HG03097 (cell line): ENCODE data around the gene ATP9A.
"Not testable (repeated sequence)": the region's sequence is repeated elsewhere in the genome, so short reads cannot be mapped to it uniquely, and the experiment has no call there.

ENCODE experiments used
- ATAC-seq: cut with Tn5 transposase; IDR thresholded peaks from one replicate; pipeline ENCODE4 v1.9.1; 2021; ENCODE audit not compliant: unreplicated experiment, low FRiP score

Gene ATP9A

DNA sequence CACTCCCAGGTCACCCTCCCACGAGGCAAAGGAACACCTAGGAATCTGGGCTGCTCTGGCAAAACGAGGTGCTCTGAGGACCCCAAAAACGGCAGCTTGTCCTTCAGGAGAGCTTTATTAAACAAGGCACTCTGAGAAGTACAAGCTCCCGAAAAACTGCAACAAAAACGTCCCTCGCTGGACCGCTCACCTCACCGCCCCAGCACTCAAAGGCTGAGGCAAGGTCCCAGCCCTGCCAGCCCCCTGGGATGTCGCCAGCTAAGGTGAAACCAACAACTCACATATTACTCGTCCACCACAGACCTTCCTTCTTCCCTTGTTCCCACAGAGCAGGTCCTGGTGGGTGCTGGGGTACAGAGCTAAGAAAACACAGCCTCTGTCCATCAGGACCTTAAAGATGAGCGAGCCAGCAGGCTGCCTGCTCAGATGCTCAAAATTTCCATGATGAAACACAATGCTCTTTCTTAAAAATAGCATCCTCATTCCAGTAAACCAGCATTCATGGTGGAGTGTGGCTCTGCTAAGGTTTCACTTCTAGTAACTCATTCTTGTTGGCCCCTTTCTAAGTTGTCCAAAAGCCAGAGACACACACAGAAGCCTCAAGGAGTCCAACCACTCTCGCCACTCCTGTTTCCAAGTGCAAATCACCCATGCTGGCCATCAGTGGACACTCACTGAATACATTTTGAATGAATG is 35.9 kb downstream of the ATP9A start:
- no peak for ATAC-seq

DNA sequence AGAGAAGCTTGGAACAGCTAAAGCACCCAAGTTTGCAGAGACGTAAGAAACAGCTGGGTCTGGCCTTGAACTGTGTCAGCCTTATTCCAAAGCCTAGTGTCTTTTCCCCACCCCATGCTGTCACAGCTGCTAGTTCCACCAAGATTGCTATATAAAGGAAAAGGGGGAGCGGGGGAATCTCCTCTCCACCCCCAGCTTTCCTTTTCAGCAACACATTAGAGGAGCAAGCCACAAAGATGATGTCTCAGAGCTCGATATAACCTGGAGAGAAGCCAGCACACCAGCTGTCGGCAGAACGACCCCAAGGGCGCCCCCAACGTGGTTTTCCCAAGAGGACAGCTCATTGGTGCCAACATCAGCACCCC is 36.5 kb downstream of the ATP9A start:
- no peak for ATAC-seq

DNA sequence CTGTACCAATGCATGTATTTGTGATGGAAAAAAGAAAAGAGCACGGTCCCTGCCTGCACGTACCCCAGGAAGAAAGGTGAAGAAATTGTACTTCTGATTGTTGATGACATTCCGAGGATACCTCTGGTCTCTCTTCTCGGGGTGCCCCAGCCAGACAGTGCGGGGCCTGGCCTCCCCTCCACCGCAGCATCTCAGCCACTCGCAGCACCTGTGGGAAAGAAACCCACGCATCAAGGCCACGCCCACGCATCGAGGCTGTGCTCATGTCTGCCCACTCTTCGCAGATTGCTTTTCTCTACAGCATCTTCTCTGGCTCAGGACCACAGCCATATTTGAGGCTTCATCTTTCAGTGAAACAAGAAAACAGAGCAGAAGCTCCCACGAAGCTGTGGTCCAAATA is 38.4 kb downstream of the ATP9A start:
- no peak for ATAC-seq

DNA sequence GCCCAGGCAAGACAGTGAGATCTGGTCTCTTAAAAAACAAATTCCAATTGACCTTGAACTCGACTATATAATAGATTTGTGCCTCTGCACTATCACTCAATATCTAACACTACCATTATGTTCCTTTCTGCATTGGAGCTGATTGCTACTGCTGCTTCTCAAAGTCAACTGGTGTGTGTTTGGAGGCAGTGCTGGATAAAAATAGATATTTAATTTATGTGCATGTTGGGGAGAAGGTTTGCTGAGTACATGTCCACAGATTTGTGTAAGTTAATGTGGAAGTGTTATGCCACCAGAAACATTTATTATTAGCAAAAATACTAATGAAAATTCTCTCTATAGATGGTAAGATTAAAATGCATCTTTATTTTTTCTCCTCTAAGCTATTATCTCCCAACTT is 39.5 kb downstream of the ATP9A start:
- no peak for ATAC-seq

DNA sequence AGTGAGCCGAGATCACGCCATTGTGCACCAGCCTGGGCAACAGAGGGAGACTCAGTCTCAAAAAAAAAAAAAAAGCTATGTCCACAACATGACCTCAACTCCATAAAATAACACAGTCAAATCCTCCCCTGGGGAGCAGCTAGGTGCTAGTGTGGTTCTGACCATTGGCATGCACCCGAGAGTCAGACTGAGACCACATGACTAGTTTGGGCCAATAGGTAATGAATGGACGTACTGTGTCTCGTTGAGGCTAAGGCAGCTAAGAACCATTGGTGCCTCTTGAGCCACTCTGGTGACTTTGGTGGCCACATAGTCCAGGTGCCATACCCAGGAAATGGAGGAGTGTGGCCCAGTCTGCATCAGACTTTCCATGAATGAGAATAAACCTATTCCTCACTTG is 40.3 kb downstream of the ATP9A start:
- ATAC-seq: no peak

DNA sequence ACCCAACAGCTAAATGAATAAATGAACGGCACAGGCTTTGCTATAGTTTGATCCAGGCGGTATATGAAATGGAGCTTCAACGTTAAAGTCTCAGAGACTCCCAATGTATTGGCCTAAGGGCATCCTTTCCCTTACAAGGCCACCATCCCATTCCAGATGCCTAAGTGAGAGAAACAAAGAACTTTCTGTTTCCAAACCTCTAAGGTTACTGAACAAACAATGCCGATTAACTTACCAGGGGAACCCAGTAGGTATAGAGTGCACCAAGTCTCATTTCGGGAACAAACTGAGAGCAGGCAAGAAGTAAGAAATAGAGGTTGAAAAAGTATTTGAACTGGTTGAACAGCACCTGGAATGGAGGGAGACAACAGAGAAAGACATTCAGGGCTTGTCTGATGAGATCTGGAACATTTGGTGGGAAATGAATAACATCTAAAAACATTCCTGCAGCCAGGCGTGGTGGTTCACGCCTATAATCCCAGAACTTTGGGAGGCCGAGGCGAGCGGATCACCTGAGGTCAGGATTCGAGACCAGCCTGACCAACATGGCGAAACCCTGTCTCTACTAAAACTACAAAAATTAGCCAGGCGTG is 42.5 kb downstream of the ATP9A start:
- ATAC-seq: no peak

DNA sequence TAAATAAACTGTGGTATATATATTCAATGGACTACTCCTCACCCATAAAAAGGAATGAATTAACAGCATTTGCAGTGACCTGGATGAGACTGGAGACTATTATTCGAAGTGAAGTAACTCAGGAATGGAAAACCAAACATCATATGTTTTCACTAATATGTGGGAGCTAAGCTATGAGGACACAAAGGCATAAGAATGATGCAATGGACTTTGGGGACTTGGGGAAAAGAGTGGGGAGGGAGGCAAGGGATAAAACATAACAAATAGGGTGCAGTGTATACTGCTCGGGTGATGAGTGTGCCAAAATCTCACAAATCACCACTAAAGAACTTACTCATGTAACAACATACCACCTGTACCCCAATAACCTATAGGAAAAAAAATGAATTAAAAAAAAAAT is 45.2 kb downstream of the ATP9A start:
- not testable (repeated sequence) for ATAC-seq

DNA sequence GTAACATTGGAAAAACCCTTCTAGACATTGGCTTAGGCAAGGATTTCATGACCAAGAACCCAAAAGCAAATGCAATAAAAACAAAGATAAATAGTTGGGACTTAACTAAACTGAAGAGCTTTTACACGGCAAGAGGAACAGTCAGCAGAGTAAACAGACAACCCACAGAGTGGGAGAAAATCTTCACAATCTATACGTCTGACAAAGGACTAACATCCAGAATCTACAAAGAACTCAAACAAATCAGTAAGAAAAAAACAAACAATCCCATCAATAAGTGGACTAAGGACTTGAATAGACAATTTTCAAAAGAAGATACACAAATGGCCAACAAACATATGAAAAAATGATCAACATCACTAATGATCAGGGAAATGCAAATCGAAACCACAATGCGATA is 45.9 kb downstream of the ATP9A start:
- ATAC-seq: not testable (repeated sequence)

DNA sequence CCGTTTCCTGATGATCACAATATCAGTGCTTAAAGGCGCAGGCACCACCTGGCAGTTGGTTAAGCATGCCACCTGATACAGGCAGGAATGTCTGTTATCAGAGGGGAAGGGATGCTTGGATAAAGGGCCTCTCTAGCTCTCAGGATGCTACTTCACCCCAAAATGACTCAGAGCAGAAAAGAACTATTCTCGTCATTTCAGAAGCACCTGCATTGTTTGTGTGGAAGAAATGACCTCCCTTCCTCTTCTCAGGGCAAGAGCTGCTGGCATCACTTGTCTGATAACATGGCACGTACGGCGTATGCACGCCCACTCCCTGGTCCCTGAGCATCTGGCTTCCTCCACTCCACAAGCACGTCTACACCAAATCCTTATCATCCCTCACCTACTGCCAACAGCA is 47.3 kb downstream of the ATP9A start:
- no peak for ATAC-seq

DNA sequence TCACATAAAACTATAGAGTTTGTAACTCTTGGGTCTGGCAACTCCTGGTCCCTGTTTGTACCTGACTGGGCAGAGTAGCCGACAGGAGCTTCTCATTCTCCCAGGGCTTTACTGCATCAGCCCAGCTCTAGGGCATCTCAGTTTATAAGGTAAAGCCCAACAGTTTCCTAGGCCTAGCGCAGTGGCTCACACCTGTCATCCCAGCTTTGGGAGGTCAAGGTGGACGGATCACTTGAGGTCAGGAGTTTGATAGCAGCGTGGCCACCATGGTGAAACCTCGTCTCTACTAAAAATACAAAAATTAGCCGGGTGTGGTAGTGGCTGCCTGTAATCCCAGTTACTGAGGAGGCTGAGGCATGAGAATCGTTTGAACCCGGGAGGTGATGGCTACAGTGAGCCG is 47.8 kb downstream of the ATP9A start:
- no peak for ATAC-seq

DNA sequence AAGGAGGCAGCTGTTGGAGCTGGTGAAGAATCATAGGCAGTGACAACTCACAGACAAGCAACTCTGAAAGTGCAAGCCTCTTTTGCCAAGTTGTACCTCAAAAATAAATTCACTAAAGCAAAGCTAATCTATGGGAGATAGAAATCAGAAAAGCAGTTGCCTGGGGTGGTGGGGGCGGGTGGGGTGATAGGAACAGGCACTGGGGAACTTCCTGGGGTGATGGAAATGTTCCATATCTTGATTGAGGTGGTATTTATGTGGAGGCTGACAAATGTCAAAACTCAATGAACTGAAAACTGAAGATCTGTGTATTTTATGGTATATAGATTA is 52.4 kb downstream of the ATP9A start:
- no peak for ATAC-seq

DNA sequence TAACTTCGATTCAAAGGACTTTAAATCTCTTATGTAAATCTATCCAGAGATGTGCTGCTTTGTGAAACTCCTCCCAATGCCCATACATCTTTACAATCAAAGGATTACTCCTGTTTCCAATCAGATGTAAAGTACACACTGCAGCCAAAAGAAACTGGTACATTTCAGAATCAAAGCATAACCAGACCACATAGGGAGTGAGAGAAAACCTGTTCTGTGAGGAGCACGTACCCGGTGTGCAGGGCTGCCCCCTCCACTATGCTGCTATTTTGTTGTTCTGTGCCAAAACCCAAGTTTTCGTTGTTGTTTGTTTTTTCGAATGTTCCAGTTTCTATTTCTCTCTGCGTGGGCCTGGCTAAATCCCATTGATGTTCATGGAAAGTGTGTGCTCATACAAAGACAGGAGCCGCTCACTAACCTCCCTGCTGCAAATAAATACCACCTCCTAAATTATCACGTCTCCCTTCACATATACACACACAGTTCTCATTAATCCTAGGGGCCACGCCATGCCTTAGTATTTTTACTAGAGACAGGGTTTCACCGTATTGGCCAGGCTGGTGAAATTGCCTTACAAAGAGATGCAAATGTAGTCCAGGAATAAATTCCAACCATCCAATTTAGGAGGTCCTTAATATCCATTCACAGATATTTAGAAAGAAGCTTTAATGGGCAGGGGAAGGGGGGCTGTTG is 52.9 kb downstream of the ATP9A start:
- no peak for ATAC-seq

DNA sequence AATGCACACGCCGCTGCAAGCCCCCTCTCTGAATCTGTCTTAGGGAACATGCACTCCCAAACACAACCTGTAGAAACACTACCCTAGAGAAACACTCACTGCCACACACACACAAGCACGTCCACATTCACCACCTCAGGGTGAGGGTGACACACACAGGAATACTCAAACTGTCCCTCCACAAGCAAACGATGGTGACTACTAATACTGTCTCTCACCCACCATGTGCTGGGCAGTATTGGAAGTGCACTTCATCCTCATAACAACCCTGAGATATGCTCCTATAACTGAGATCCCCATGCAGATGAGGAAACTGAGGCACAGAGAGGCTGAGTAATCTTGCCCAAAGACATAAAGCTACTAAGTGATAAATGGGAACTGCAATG is 55.0 kb downstream of the ATP9A start:
- ATAC-seq: no peak

DNA sequence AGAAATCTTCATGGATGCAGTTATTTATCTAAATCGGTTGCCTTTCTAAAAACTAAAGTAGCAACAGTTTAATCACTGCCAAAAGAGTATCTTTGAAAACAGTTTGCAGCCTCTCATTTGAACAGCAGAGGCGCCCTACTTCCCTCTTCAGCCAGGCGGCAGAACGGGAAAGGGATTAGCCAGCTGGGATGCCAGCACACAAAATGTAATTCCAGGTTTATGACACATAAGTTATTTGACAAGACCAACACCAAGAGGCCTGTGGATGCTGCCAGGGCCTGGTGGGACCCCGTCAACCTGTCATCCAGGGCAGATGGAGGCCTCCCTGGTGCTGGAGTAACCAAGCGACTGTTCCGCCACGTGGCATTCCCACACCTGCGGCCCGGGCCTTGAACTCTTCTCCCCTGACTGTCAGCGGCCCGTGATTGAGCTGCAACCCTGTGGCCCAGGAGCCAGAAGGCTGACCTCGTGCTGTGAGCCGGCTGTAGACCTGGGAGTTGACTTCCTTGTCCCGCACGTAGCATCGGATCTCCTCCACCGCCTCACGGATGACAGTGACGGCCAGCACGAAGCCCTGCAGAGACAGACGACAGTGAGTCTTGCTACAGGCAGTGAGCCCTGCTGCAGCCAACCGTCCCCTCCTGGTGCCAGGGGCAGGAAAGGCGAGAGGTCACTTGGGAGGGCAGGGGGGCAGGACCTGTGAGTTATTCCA is 55.5 kb downstream of the ATP9A start:
- no peak for ATAC-seq

DNA sequence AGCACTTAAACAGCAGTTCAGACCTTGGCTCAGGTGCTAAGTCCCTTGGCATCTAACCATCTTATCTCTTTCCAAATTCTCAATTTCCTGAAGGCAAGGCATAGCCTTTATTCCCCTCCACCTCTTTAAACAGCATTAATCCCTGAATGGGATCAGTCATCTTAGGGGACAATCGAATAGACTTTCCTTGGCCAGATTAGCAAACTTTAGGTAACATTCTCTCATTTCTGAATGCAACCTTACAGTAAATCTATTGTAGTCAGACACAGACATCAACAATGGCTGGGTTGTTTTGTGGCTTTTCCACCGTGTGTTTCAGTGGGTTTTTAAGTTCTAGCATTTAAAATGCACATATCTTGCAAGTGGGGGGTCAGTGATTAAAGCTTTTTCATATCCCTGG is 56.8 kb downstream of the ATP9A start:
- ATAC-seq: no peak

DNA sequence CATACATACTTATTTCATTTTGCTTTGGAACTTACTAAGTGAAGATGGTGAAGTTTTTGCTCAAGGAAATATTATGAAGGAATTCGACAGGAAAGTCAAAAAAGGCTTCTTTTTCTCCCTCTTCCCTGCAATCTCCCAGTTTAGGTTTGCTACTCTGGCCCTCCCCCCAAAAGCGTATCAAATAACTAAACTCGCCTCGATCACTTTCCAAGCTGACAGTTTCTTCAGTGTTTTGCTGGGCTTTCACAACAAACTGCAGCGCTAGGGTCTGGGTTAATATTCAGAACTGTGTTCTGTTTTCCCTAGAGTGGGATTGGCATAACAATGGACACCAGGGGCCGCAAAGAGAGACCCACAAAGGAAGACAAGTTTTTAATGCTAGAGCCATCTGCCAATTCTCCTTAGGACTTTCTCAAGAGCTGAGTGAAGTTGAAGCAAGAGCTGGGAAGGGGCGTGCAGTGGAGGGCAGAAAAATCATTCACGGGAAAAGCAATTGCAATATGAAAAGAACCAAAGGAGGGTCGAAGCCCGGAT is 57.8 kb downstream of the ATP9A start:
- no peak for ATAC-seq

DNA sequence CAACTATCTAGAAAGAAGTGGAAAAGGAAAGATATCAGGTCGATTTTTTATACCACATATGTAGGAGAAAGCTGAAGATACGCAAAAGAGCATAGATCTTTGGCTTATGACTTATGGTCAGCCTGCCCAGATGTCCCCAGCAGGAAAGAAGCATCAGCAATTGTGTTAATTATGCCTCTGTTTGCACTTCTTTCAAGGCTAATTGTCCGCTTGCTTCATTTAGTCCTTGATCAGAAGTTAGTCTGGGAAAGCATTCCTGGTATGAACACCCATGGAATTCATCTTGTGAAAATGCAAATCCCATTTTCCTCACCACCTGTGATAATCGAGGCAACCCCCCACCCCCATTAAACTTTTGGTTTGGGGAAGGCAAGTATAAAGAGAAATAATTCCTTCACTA is 62.8 kb downstream of the ATP9A start:
- no peak for ATAC-seq

DNA sequence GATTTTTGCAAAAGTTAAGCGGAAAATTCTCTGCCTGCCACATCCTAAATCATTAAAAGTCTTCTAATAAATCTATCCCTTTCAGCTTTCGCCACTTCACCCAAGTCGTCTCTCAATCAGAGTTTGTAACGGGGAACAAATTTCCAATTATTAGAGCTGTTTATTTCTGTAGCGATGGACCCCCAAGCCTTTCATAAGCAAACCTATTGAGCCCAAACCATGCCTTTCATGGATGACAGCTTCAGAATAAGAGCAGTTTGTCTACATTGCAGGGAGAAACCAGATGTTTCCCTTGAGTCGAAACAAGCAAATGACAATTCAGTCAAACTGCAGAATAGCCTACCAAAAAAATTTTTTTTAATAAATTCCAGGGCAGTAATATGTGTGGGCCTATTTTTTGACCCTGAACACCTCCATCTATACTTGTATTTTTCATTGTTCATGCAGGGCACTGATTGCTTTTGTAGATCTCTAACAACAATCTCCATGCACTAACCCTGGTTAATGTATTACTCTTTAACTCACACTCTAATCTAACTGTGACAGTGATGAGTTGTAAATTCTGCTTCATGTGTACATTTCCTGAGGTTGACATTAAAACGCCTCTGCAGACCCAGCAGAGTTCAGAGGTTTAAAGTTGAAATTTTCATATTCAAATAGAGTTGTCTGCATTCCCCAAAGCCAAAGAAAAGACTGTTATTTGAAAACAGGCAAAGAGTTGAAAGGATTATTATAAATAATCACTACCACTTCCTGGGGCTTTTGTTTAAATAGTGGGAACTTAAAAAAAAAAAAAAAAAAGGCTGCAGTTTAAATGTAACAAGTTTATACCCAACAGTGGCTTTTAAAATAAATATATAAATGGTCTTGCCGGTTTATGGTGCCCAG is 64.5 kb downstream of the ATP9A start:
- no peak for ATAC-seq

DNA sequence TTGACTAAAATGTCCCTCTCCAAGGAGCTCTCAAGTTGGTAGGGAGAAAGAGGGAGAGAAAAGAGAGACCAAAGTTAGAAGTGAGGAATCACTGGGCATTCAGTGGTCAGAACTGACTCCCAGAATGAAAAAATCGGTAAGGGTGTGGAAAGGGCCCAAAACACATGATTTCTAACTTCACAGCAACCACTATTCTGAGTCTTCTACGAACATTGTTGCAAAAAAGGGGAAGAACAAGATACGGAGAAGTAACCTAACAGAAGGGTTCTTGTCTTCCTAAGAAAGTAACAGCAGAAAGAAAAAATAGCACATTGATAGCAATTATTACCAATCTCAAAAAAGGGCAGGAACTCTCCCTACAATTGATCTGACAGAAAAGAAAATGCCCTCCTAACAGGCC is 65.6 kb downstream of the ATP9A start:
- ATAC-seq: no peak

DNA sequence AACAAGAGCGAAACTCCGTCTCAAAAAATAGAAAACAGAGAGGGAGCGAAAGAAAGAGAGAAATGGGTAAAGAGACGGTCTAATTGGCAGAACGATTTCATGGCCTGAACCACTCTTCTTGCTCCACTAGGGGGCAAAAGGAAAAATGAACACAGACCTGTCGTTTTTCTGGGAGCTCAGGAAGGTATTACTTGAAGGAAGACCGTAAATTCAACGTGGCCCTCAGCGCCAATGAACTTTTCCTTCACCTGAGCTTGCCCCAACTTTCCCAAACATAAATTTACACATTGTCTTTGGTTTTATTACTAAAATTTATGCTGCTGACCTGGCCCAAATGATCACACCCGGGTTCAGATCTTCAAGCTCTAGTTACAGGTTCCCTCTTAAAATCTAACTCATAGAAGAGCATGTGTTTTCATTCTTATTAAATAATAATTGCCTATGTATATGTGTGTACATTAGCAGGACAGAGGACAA is 67.3 kb downstream of the ATP9A start:
- no peak for ATAC-seq
